OCI-LY1 (cell line): ENCODE results near the gene NRSN2.
"Not testable (repeated sequence)": the region's sequence is repeated elsewhere in the genome, so short reads cannot be mapped to it uniquely, and the experiment has no call there.

ENCODE experiments used
- H2AFZ ChIP-seq: fragments of 200-600 bp; sonication (generic), shearing (Covaris generic); 2 replicates; pipeline ENCODE4 v1.6.0; 2014; ENCODE audit warnings: antibody characterized with exemption, mild to moderate bottlenecking, low read length
- H3F3A ChIP-seq: fragments of 200-600 bp; sonication (generic), shearing (Covaris generic); 2 replicates; pipeline ENCODE4 v1.6.0; 2014; ENCODE audit warnings: mild to moderate bottlenecking, antibody characterized with exemption, low read length, moderate library complexity; ENCODE audit not compliant: insufficient read depth
- H3K27ac ChIP-seq: fragments of 200-600 bp; sonication (generic); 2 replicates; pipeline ENCODE4 v1.5.1; 2014; ENCODE audit warnings: low read length, mixed run types, mild to moderate bottlenecking, low read depth; ENCODE audit not compliant: poor library complexity, severe bottlenecking
- H3K27me3 ChIP-seq: fragments of 200-600 bp; sonication (generic); 2 replicates; pipeline ENCODE4 v1.6.0; 2014; ENCODE audit warnings: antibody characterized with exemption, mild to moderate bottlenecking, low read length, moderate library complexity; ENCODE audit not compliant: insufficient read depth
- H3K36me3 ChIP-seq: fragments of 200-600 bp; sonication (generic); 2 replicates; pipeline ENCODE4 v1.6.1; 2014; ENCODE audit warnings: mild to moderate bottlenecking, antibody characterized with exemption, low read length, moderate library complexity, mixed read lengths; ENCODE audit not compliant: insufficient read depth
- H3K4me1 ChIP-seq: fragments of 200-600 bp; sonication (generic); 2 replicates; pipeline ENCODE4 v1.5.1; 2014; ENCODE audit warnings: mild to moderate bottlenecking, low read length, moderate library complexity; ENCODE audit not compliant: insufficient read depth, severe bottlenecking
- H3K4me2 ChIP-seq: fragments of 200-600 bp; sonication (generic), shearing (Covaris generic); 2 replicates; pipeline ENCODE4 v1.6.1; 2014; ENCODE audit warnings: low read length
- H3K4me3 ChIP-seq: fragments of 200-600 bp; sonication (generic); 2 replicates; pipeline ENCODE4 v1.5.1; 2014; ENCODE audit warnings: low read length, low read depth, mild to moderate bottlenecking, mixed read lengths; ENCODE audit not compliant: poor library complexity, severe bottlenecking
- H3K79me2 ChIP-seq: fragments of 200-600 bp; shearing (Covaris generic); 2 replicates; pipeline ENCODE4 v1.6.1; 2016; ENCODE audit warnings: mixed run types, low read length, mixed read lengths; ENCODE audit not compliant: insufficient read depth
- H3K9ac ChIP-seq: fragments of 200-600 bp; sonication (generic), shearing (Covaris generic); 2 replicates; pipeline ENCODE4 v1.6.1; 2014; ENCODE audit warnings: mild to moderate bottlenecking, low read length, mixed read lengths
- H3K9me2 ChIP-seq: fragments of 200-600 bp; sonication (generic), shearing (Covaris generic); 2 replicates; pipeline ENCODE4 v1.6.1; 2014; ENCODE audit warnings: low read depth, mild to moderate bottlenecking, low read length, mixed read lengths
- H3K9me3 ChIP-seq: fragments of 200-600 bp; shearing (Covaris generic); 2 replicates; pipeline ENCODE4 v1.6.1; 2014; ENCODE audit warnings: low read length, mixed read lengths
- H4K20me1 ChIP-seq: fragments of 200-600 bp; sonication (generic), shearing (Covaris generic); 2 replicates; pipeline ENCODE4 v1.6.0; 2016; ENCODE audit warnings: mild to moderate bottlenecking, low read length; ENCODE audit not compliant: insufficient read depth
- CTCF ChIP-seq: fragments of 200-600 bp; sonication (generic), shearing (Covaris generic); IDR thresholded peaks from 2 replicates; pipeline ENCODE4 v1.5.1; 2017; ENCODE audit warnings: mild to moderate bottlenecking, antibody characterized with exemption, low read length, moderate library complexity, mixed read lengths
- EZH2 ChIP-seq: fragments of 200-600 bp; sonication (generic), shearing (Covaris generic); IDR thresholded peaks from 2 replicates; pipeline ENCODE4 v1.8.0; 2017; ENCODE audit warnings: borderline replicate concordance, mixed run types, mild to moderate bottlenecking, antibody characterized with exemption, low read length, moderate library complexity, mixed read lengths

NRSN2 gene

GRCh38 chr20:376750-377149 lies 29.8 kb downstream of the NRSN2 start:
- TF ChIP-seq EZH2 (no peak), CTCF (no peak)
- Histone ChIP-seq H3K9ac (no peak overlapping the region), H3K27ac (no peak overlapping the region)

GRCh38 chr20:377578-377977 lies 30.7 kb downstream of the NRSN2 start:
- not testable (repeated sequence) for H3K9ac ChIP-seq, H4K20me1 ChIP-seq, H3K36me3 ChIP-seq, H3K4me3 ChIP-seq, H3K4me1 ChIP-seq, H3K9me3 ChIP-seq, H3K9me2 ChIP-seq, H2AFZ ChIP-seq, H3F3A ChIP-seq, H3K27me3 ChIP-seq, H3K27ac ChIP-seq, H3K4me2 ChIP-seq, H3K79me2 ChIP-seq

More at GRCh38 chr20:376750-377149, 29.8 kb downstream of the NRSN2 start:
- Histone ChIP-seq H4K20me1 (no peaks in the 10 kb centered on the region), H3F3A (no peaks in the 10 kb centered on the region), H3K4me1 (no peaks in the 10 kb centered on the region), H3K9me3 (no peaks in the 10 kb centered on the region), H3K27me3 (no peaks in the 10 kb centered on the region; the same call in 1 of the 2 replicates), H3K79me2 (no peaks in the 10 kb centered on the region), H2AFZ (no peak overlapping the region), H3K4me3 (no peak overlapping the region), H3K4me2 (no peak overlapping the region), H3K36me3 (no peaks in the 10 kb centered on the region), H3K9me2 (no peaks in the 10 kb centered on the region)

- TF ChIP-seq CTCF (no peak), EZH2 (no peak)
- H2AFZ ChIP-seq: no peak overlapping the region
- H3F3A ChIP-seq: 0 out of 2 replicates have a peak, but pooled peaks cover 3% of the 10 kb centered on the region
- no peak overlapping the region for H3K4me2 ChIP-seq
- H3K9ac ChIP-seq: no peak overlapping the region
- peaks cover 7% of the 10 kb centered on the region for H3K4me1 ChIP-seq
- no peaks in the 10 kb centered on the region for H4K20me1 ChIP-seq
- H3K27me3 ChIP-seq: no peaks in the 10 kb centered on the region; the same call in 1 of the 2 replicates
- no peaks in the 10 kb centered on the region for H3K79me2 ChIP-seq
- H3K9me2 ChIP-seq: no peaks in the 10 kb centered on the region
- no peak overlapping the region for H3K4me3 ChIP-seq
- H3K36me3 ChIP-seq: no peaks in the 10 kb centered on the region
- no peaks in the 10 kb centered on the region for H3K9me3 ChIP-seq
- H3K27ac ChIP-seq: no peak overlapping the region
Measured at GRCh38 chr20:378961-379336, 32.0 kb downstream of the NRSN2 start.
